Heart left ventricle (tissue), 16 donors: ENCODE measurements around the gene KIRREL3. TPM values are rescaled to one million over a fixed set of nuclear protein-coding genes. Genes with fewer than 3 reads are reported as not detected.

Experiments
- ATAC-seq, 4 donors: fragments of 200-7000 bp; cut with Tn5 transposase; one replicate each; pipeline ENCODE4 v1.9.1; 2020 to 2022; ENCODE audit warnings: moderate library complexity in 4 of 4, mild to moderate bottlenecking in 3 of 4, moderate number of reproducible peaks in 1 of 4
- DNase-seq, 5 donors: peaks; one replicate each; pipeline ENCODE4 v3.0.0-alpha.2; 2020
- H3K27ac ChIP-seq, 12 donors: fragments of 200-600 bp; sonication (generic) in 4 of 12; one replicate each; pipeline versions ENCODE4 v1.5.0 to v1.8.0; 2016 to 2022; ENCODE audit warnings: mild to moderate bottlenecking in 2 of 12
- H3K27me3 ChIP-seq, 9 donors: fragments of 200-600 bp; sonication (generic) in 2 of 9; one replicate each; pipeline versions ENCODE4 v1.5.1 to v1.8.0; 2016 to 2022; ENCODE audit warnings: mild to moderate bottlenecking in 3 of 9
- H3K36me3 ChIP-seq, 9 donors: fragments of 200-600 bp; sonication (generic) in 2 of 9; one replicate each; pipeline versions ENCODE4 v1.5.0 to v1.8.0; 2018 to 2022; ENCODE audit warnings: mild to moderate bottlenecking in 2 of 9
- H3K4me1 ChIP-seq, 12 donors: fragments of 200-600 bp; sonication (generic) in 4 of 12; one replicate each; pipeline versions ENCODE4 v1.5.0 to v1.8.0; 2016 to 2022; ENCODE audit warnings: mild to moderate bottlenecking in 3 of 12
- H3K4me3 ChIP-seq, 12 donors: fragments of 200-600 bp; sonication (generic) in 4 of 12; one replicate each; pipeline versions ENCODE4 v1.5.0 to v1.8.0; 2017 to 2022; ENCODE audit warnings: mild to moderate bottlenecking in 9 of 12, moderate library complexity in 4 of 12
- H3K9me3 ChIP-seq, 12 donors: fragments of 200-600 bp; sonication (generic) in 4 of 12; one replicate each; pipeline versions ENCODE4 v1.5.0 to v1.8.0; 2016 to 2022; ENCODE audit warnings: mild to moderate bottlenecking in 1 of 12
- CTCF ChIP-seq, 12 donors: fragments of 200-600 bp; sonication (generic) in 4 of 12; IDR thresholded peaks; one replicate each; pipeline versions ENCODE4 v1.5.0 to v1.8.0; 2018 to 2022; ENCODE audit warnings: antibody characterized with exemption in 12 of 12, mild to moderate bottlenecking in 5 of 12
- POLR2A ChIP-seq, 2 donors: fragments of 450-650 bp; IDR thresholded peaks; one replicate each; pipeline ENCODE4 v1.6.1; 2017; ENCODE audit warnings: antibody characterized with exemption in 2 of 2, mild to moderate bottlenecking in 2 of 2, moderate library complexity in 2 of 2
- WGBS, 4 donors: extraction: QIAGEN DNeasy Blood & Tissue Kit in 2 of 4; methylation state at CpG; one replicate each; pipeline versions ENCODE4 v1.1.5 to v1.1.7; 2013 to 2018; 5-methylcytosine and 5-hydroxymethylcytosine counted together
- intact Hi-C, 10 donors: fragments of 100-400 bp; cut with DNase I; formaldehyde crosslinking; loops; one replicate each; pipeline versions ENCODE4 v1.11.1 to v1.14.2; 2022
- polyA plus RNA-seq, 2 donors: library from polyadenylated mRNA; stranded (reverse); fragments of 200-250 nt; gene quantifications; one replicate each; pipeline ENCODE4 v1.2.3, GENCODE V29; 2013
- total RNA-seq, 9 donors: library from RNA; depleted of rRNA in 2 of 9; stranded (reverse); fragments of >200 nt in 2 of 9; fragmentation: NEBNext Ultra II Directional in 3 of 9; extraction: Animal tissue kit (Norgen Biotek cat#: 25700) in 3 of 9; gene quantifications; one replicate each; pipeline versions ENCODE4 v1.1.0 to v1.2.4, GENCODE V29; 2016 to 2023
- donor health status: ischemic (EF 13 %, LVEDD 7.1; RV severe dilation, severe dysfunction).
- donor health status: healthy with polysubstance abuse.
- donor health status: DM: no; HTN: yes; CAD: no.
- donor health status: DM: no; HTN: no; CAD: no.
- donor health status: ischemic (EF 25% LVEDD 6.9; RV normal size, moderate dysfunction).
- donor health status: ischemic (EF 25% LVEDD 5.7; RV mildly dilated, moderate dysfunction).
- donor health status: healthy.
- donor health status: DM: yes; HTN: yes; CAD: no.
- donor health status: ischemic (EF 35%, LVEDD 5.7; RV mildly dilated, moderate dysfunction).
- donor health status: nonischemic (EF 11% LVEDD 7.7; RV severe dilation, severe dysfunction).
- donor health status: DM: yes; HTN: yes; CAD: no.
- donor health status: PGD.
- donor health status: ischemic (EF 29% LVEDD 5.4; RV normal size, mild dysfunction).
- donor health status: nonischemic (EF 23%, LVEDD 6.1; RV moderate dilation, normal function).

Gene KIRREL3
- total and polyA plus RNA-seq, 11 donors, result 0.08 to 1.3 (median 0.27) TPM

GRCh38 chr11:126480410-126481302 lies 519.9 kb downstream of the KIRREL3 start:
- TF ChIP-seq POLR2A (IDR thresholded peaks at IDR 0.05) (no peak), CTCF (IDR thresholded peaks at IDR 0.05) (peak; percentile 89 to 98 (median 93))
- Histone ChIP-seq H3K27ac (peak overlapping the region in 9 of 12 donors; percentile 12 to 78 (median 56)), H3K4me1 (peaks cover 0 to 12% (median 1%) of the 10 kb centered on the region in 12 donors), H3K27me3 (no peaks in the 10 kb centered on the region), H3K36me3 (no peaks in the 10 kb centered on the region), H3K4me3 (peak overlapping the region in 5 of 12 donors; percentile 9 to 37 (median 15)), H3K9me3 (no peaks in the 10 kb centered on the region)
- 8 to 13% (median 9%) methylated on average over 17 to 19 of the region's 19 CpGs for WGBS, 4 donors
- ATAC-seq, result peak; percentile 69 to 89 (median 87)
- intact Hi-C loops, result loop anchor here (1.0 to 5.0 kb wide), 7 partner anchors 36 to 172 kb away; no protein-coding TSS in a partner anchor
- DNase-seq, result peak; percentile 80 to 89 (median 82)

GRCh38 chr11:126480015-126480409 lies 520.6 kb downstream of the KIRREL3 start:
- Histone ChIP-seq H3K27me3 (no peaks in the 10 kb centered on the region), H3K36me3 (no peaks in the 10 kb centered on the region), H3K27ac (no peak overlapping the region), H3K9me3 (no peaks in the 10 kb centered on the region), H3K4me1 (peaks cover 0 to 19% (median 4%) of the 10 kb centered on the region in 12 donors), H3K4me3 (no peak overlapping the region)
- no peak for TF ChIP-seq CTCF (IDR thresholded peaks at IDR 0.05)
- no peak for TF ChIP-seq POLR2A (IDR thresholded peaks at IDR 0.05)
- no peak for ATAC-seq
- 86 to 98% (median 92%) methylated on average over 3 of the region's 3 CpGs for whole genome bisulfite sequencing, 4 donors
- no peak for DNase-seq
- intact Hi-C loops, result loop anchor here (1.0 to 5.0 kb wide), 7 partner anchors 35 to 171 kb away; no protein-coding TSS in a partner anchor

GRCh38 chr11:126479178-126479930 lies 521.2 kb downstream of the KIRREL3 start:
- 90 to 93% (median 92%) methylated on average over 15 of the region's 15 CpGs for WGBS, 4 donors
- TF ChIP-seq POLR2A (IDR thresholded peaks at IDR 0.05) (no peak), CTCF (IDR thresholded peaks at IDR 0.05) (no peak)
- no peaks in the 10 kb centered on the region for H3K27me3 ChIP-seq
- ATAC-seq, result no peak
- no peak overlapping the region for H3K4me3 ChIP-seq
- DNase-seq, result peak in 1 of 5 donors; percentile 20
- intact Hi-C loops, result loop anchor here in 3 of 10 donors (2.0 to 5.0 kb wide), 2 partner anchors 37 to 41 kb away; no protein-coding TSS in a partner anchor
- H3K27ac ChIP-seq, result no peak overlapping the region
- no peaks in the 10 kb centered on the region for H3K9me3 ChIP-seq
- peaks cover 0 to 25% (median 7%) of the 10 kb centered on the region in 12 donors for H3K4me1 ChIP-seq
- no peaks in the 10 kb centered on the region for H3K36me3 ChIP-seq
